ENCODE results near the gene CXCL13.

DNA sequence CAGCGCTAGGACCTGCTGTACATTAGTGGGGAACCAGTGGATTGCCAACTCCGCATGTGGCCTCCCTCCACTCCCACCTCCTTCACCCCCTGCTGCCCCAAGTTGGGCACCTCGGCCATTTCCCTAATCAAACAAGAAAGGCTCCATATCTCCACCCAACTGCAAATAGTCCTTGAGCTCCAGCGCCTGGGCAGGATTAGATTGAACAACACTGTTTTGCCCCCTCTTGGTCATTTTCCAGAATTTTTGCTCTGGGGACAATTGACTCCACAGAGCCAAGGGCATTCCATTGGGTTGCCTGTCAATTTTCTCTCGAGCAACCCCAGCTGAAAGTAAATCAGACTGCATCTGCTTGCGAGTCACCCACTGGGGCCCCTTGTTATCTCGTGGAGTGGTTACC, 29.6 kb downstream of the CXCL13 start:
- TF ChIP-seq CTCF (conservative IDR thresholded peaks at IDR 0.05) (no peak), EZH2 (IDR thresholded peaks at IDR 0.05; ENCODE audit: low read depth) (no peak)

All from PC-9 (cell line).